Mesodermal cell (in vitro differentiated cells): ENCODE measurements around the gene CALN1.

Experiments used
- H3K27ac ChIP-seq: 2 replicates; pipeline ENCODE4 v1.7.0; 2013; ENCODE audit warnings: mild to moderate bottlenecking, low read depth, low read length, moderate library complexity; ENCODE audit not compliant: severe bottlenecking
- H3K36me3 ChIP-seq: 2 replicates; pipeline ENCODE4 v1.7.1; 2013; ENCODE audit warnings: mild to moderate bottlenecking, low read length, moderate library complexity; ENCODE audit not compliant: control insufficient read depth, insufficient read depth
- H3K4me1 ChIP-seq: one replicate; pipeline ENCODE4 v1.7.1; 2013; ENCODE audit warnings: mild to moderate bottlenecking, low read length; ENCODE audit not compliant: insufficient read depth, control insufficient read depth, poor library complexity, severe bottlenecking
- H3K4me3 ChIP-seq: 2 replicates; pipeline ENCODE4 v1.7.0; 2013; ENCODE audit warnings: low read length, control low read depth, mild to moderate bottlenecking; ENCODE audit not compliant: insufficient read depth, poor library complexity, severe bottlenecking; ENCODE audit errors: extremely low read depth
- H3K9me3 ChIP-seq: 2 replicates; pipeline ENCODE4 v1.7.1; 2013; ENCODE audit warnings: mild to moderate bottlenecking, low read length, moderate library complexity; ENCODE audit not compliant: control insufficient read depth
- WGBS, 2 experiments: methylation state at CpG; one replicate each; pipeline ENCODE4 v1.1.5; 2013; ENCODE audit warnings: missing lambda C conversion rate in 2 of 2; ENCODE audit not compliant: insufficient coverage in 2 of 2; 5-methylcytosine and 5-hydroxymethylcytosine counted together

Gene CALN1

GRCh38 chr7:72272479-72272878 is 139.7 kb downstream of the CALN1 start:
- WGBS, 2 experiments = 86 to 90% methylated on average over 2 to 4 of the region's 6 CpGs
- Histone ChIP-seq H3K36me3 (no peaks in the 10 kb centered on the region), H3K9me3 (no peaks in the 10 kb centered on the region), H3K27ac (no peak overlapping the region), H3K4me1 (no peaks in the 10 kb centered on the region), H3K4me3 (no peak overlapping the region)

- H3K27ac ChIP-seq = no peak overlapping the region
- H3K4me1 ChIP-seq = no peaks in the 10 kb centered on the region
- no peaks in the 10 kb centered on the region for H3K9me3 ChIP-seq
- 75% methylated on average over 2 of the region's 3 CpGs; no CpG with 5 or more reads in 1 of the 2 experiments for WGBS, 2 experiments
- H3K36me3 ChIP-seq = no peaks in the 10 kb centered on the region
- no peak overlapping the region for H3K4me3 ChIP-seq
Observed at GRCh38 chr7:72268796-72269195, 143.3 kb downstream of the CALN1 start.

- Histone ChIP-seq H3K27ac (no peak overlapping the region), H3K9me3 (no peaks in the 10 kb centered on the region), H3K4me1 (no peaks in the 10 kb centered on the region), H3K36me3 (no peaks in the 10 kb centered on the region), H3K4me3 (no peak overlapping the region)
- WGBS, 2 experiments = 66 to 70% methylated on average over 2 of the region's 2 CpGs
Observed at GRCh38 chr7:72268090-72268489, 144.0 kb downstream of the CALN1 start.

- H3K27ac ChIP-seq = no peak overlapping the region
- no peak overlapping the region for H3K4me3 ChIP-seq
- H3K9me3 ChIP-seq = no peaks in the 10 kb centered on the region
- WGBS, 2 experiments = 77 to 92% methylated on average over 3 of the region's 3 CpGs
- H3K4me1 ChIP-seq = no peaks in the 10 kb centered on the region
- H3K36me3 ChIP-seq = no peaks in the 10 kb centered on the region
Observed at GRCh38 chr7:72267291-72267800, 144.8 kb downstream of the CALN1 start.

GRCh38 chr7:72266771-72267170 is 145.4 kb downstream of the CALN1 start:
- H3K36me3 ChIP-seq = no peaks in the 10 kb centered on the region
- no peaks in the 10 kb centered on the region for H3K4me1 ChIP-seq
- no CpG with 5 or more reads among the region's 2 CpGs for WGBS, 2 experiments
- no peak overlapping the region for H3K27ac ChIP-seq
- no peaks in the 10 kb centered on the region for H3K9me3 ChIP-seq
- H3K4me3 ChIP-seq = no peak overlapping the region

- no peaks in the 10 kb centered on the region for H3K36me3 ChIP-seq
- no peak overlapping the region for H3K27ac ChIP-seq
- H3K4me1 ChIP-seq = no peaks in the 10 kb centered on the region
- H3K9me3 ChIP-seq = no peaks in the 10 kb centered on the region
- WGBS, 2 experiments = 67 to 78% methylated on average over 4 to 5 of the region's 7 CpGs
- H3K4me3 ChIP-seq = no peak overlapping the region
Observed at GRCh38 chr7:72265071-72265904, 146.8 kb downstream of the CALN1 start.

GRCh38 chr7:72260406-72260805 is 151.7 kb downstream of the CALN1 start:
- H3K36me3 ChIP-seq = no peaks in the 10 kb centered on the region
- WGBS, 2 experiments = 53 to 71% methylated on average over 1 to 3 of the region's 3 CpGs

GRCh38 chr7:72258074-72258473 is 154.1 kb downstream of the CALN1 start:
- no peak overlapping the region for H3K4me3 ChIP-seq
- no peak overlapping the region for H3K27ac ChIP-seq
- no peaks in the 10 kb centered on the region for H3K9me3 ChIP-seq
- 81 to 90% methylated on average over 3 of the region's 3 CpGs for WGBS, 2 experiments
- H3K4me1 ChIP-seq = no peaks in the 10 kb centered on the region
- no peaks in the 10 kb centered on the region for H3K36me3 ChIP-seq

More at GRCh38 chr7:72260406-72260805, 151.7 kb downstream of the CALN1 start:
- Histone ChIP-seq H3K9me3 (no peaks in the 10 kb centered on the region), H3K27ac (no peak overlapping the region), H3K4me1 (no peaks in the 10 kb centered on the region), H3K4me3 (no peak overlapping the region)

- H3K9me3 ChIP-seq = no peaks in the 10 kb centered on the region
- 76 to 100% methylated on average over 1 to 3 of the region's 4 CpGs for WGBS, 2 experiments
Observed at GRCh38 chr7:72254455-72254854, 157.7 kb downstream of the CALN1 start.

GRCh38 chr7:72249106-72249505 is 163.0 kb downstream of the CALN1 start:
- H3K4me1 ChIP-seq = no peaks in the 10 kb centered on the region
- WGBS, 2 experiments = 93 to 100% methylated on average over 2 of the region's 3 CpGs
- H3K27ac ChIP-seq = no peak overlapping the region
- no peaks in the 10 kb centered on the region for H3K9me3 ChIP-seq
- H3K4me3 ChIP-seq = no peak overlapping the region
- H3K36me3 ChIP-seq = no peaks in the 10 kb centered on the region

More at GRCh38 chr7:72254455-72254854, 157.7 kb downstream of the CALN1 start:
- Histone ChIP-seq H3K36me3 (no peaks in the 10 kb centered on the region), H3K27ac (no peak overlapping the region), H3K4me1 (no peaks in the 10 kb centered on the region), H3K4me3 (no peak overlapping the region)

GRCh38 chr7:72244826-72245398 is 167.2 kb downstream of the CALN1 start:
- WGBS, 2 experiments = 76 to 97% methylated on average over 5 to 6 of the region's 10 CpGs
- H3K4me3 ChIP-seq = no peak overlapping the region
- no peak overlapping the region for H3K27ac ChIP-seq
- no peaks in the 10 kb centered on the region for H3K4me1 ChIP-seq
- H3K9me3 ChIP-seq = no peaks in the 10 kb centered on the region
- no peaks in the 10 kb centered on the region for H3K36me3 ChIP-seq
